Neural progenitor cell (in vitro differentiated cells): Measurements from ENCODE around the gene PRG2. TPM values are rescaled to one million over a fixed set of nuclear protein-coding genes. Genes with fewer than 3 reads are reported as not detected.

Experiments
- DNase-seq: peaks from one replicate; pipeline ENCODE4 v3.0.0-alpha.2; 2016; ENCODE audit warnings: low spot score
- H2AFZ ChIP-seq: fragments of 200-600 bp; sonication (generic); replicated peaks from 2 replicates; pipeline ENCODE4 v1.6.1; 2016; ENCODE audit warnings: antibody characterized with exemption
- H3F3A ChIP-seq: fragments of 200-600 bp; sonication (generic); 2 replicates; pipeline ENCODE4 v1.6.1; 2016; ENCODE audit warnings: antibody characterized with exemption, low read depth
- H3K27ac ChIP-seq: fragments of 200-600 bp; sonication (generic); 2 replicates; pipeline ENCODE4 v1.5.1; 2016; ENCODE audit warnings: mild to moderate bottlenecking
- H3K27me3 ChIP-seq: fragments of 200-600 bp; sonication (generic); 2 replicates; pipeline ENCODE4 v1.6.1; 2016; ENCODE audit warnings: mild to moderate bottlenecking, moderate library complexity
- H3K36me3 ChIP-seq: fragments of 200-600 bp; sonication (generic); 2 replicates; pipeline ENCODE4 v1.5.1; 2016
- H3K4me1 ChIP-seq: fragments of 200-600 bp; sonication (generic); 2 replicates; pipeline ENCODE4 v1.6.1; 2016; ENCODE audit warnings: mixed run types
- H3K4me2 ChIP-seq: fragments of 200-600 bp; sonication (generic); 2 replicates; pipeline ENCODE4 v1.6.1; 2016
- H3K4me3 ChIP-seq: fragments of 200-600 bp; sonication (generic); 2 replicates; pipeline ENCODE4 v1.5.1; 2016
- H3K79me2 ChIP-seq: fragments of 200-600 bp; sonication (generic); 2 replicates; pipeline ENCODE4 v1.6.1; 2016; ENCODE audit warnings: low read depth
- H3K9ac ChIP-seq: fragments of 200-600 bp; sonication (generic); 2 replicates; pipeline ENCODE4 v1.6.1; 2016
- H3K9me3 ChIP-seq: fragments of 200-600 bp; sonication (generic); 2 replicates; pipeline ENCODE4 v1.5.1; 2016; ENCODE audit warnings: low read depth
- H4K20me1 ChIP-seq: fragments of 200-600 bp; sonication (generic); 2 replicates; pipeline ENCODE4 v1.6.1; 2016; ENCODE audit warnings: low read depth
- H3K27ac Mint-ChIP-seq: 3 replicates; pipeline ENCODE4 v1.8.0; 2021; ENCODE audit warnings: mixed read lengths
- H3K27me3 Mint-ChIP-seq: 2 replicates; pipeline ENCODE4 v1.8.0; 2022; ENCODE audit warnings: low read depth, mild to moderate bottlenecking, inconsistent platforms, moderate library complexity, mixed read lengths; ENCODE audit not compliant: insufficient read depth
- H3K36me3 Mint-ChIP-seq: 3 replicates; pipeline ENCODE4 v1.8.0; 2021; ENCODE audit warnings: mixed read lengths
- H3K4me1 Mint-ChIP-seq: 3 replicates; pipeline ENCODE4 v1.8.0; 2021; ENCODE audit warnings: mixed read lengths
- H3K4me3 Mint-ChIP-seq: 3 replicates; pipeline ENCODE4 v1.8.0; 2021; ENCODE audit warnings: mild to moderate bottlenecking, moderate library complexity, mixed read lengths
- H3K9me3 Mint-ChIP-seq: 3 replicates; pipeline ENCODE4 v1.8.0; 2020; ENCODE audit warnings: mixed read lengths
- EZH2 ChIP-seq: fragments of 200-600 bp; sonication (generic); IDR thresholded peaks from 2 replicates; pipeline ENCODE4 v1.6.1; 2017; ENCODE audit warnings: antibody characterized with exemption, mild to moderate bottlenecking, moderate library complexity
- EZH2phosphoT487 ChIP-seq: fragments of 200-600 bp; sonication (generic); IDR thresholded peaks from 2 replicates; pipeline ENCODE4 v1.6.1; 2017; ENCODE audit warnings: antibody characterized with exemption
- total RNA-seq: library from RNA; depleted of rRNA; stranded (reverse); fragments of >200 nt; gene quantifications from 2 replicates; pipeline ENCODE4 v1.2.3, GENCODE V29; 2015; ENCODE audit warnings: low replicate concordance
- TF ChIP-seq, protein P1 (sequence below): fragments of 200-600 bp; sonication (generic); IDR thresholded peaks from 2 replicates; pipeline ENCODE4 v1.5.1; 2017; ENCODE audit warnings: antibody characterized with exemption, mild to moderate bottlenecking

The PRG2 gene
- total RNA-seq, 1 donor from 2014 or later: not detected

DNA sequence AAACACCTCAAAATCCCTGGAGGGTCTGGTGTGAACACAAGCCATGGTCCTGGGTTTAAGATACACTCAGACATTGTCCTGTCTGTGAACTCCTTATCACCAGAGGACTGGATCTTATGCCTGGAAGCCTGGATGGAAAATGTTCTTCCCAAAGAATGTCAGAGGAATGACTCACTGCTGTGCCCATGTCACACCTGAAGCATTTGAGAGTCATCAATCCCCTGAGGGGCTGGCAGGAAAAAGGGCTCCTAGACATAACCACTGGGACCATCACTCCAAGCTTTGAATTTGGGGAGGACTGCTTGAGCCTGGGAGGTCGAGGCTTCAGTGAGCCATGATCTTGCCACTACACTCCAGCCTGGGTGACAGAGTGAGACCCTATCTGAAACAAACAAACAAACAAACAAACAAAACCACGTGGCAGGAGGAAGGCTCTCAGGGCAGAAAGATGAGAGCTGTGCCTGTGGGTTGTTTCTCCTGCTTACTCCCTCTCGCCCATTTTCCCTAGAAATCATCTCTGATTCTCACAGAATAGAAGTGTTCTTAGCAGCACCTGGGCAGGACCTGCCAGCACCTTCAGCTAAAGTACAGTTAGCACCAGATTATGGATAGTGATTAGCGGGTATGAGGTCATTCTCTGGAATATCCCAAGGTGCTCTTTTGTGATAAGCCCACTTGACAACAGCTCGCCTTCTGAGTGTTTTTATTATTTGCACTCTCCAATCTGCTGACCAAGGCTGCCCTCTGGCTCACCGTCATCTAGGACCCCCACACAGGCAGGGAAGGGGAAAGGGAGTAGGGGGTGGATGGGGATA lies 11.9 kb upstream of the PRG2 start:
- no peaks in the 10 kb centered on the region for H3K27me3 ChIP-seq
- no peaks in the 10 kb centered on the region for H3K79me2 ChIP-seq
- no peak overlapping the region for H3K27ac ChIP-seq
- H3K27me3 Mint-ChIP-seq: peaks cover 10% of the 10 kb centered on the region
- H3K9me3 ChIP-seq: no peaks in the 10 kb centered on the region
- no peak overlapping the region for H2AFZ ChIP-seq
- DNase-seq: no peak
- H3K36me3 Mint-ChIP-seq: no peaks in the 10 kb centered on the region
- no peaks in the 10 kb centered on the region for H3K36me3 ChIP-seq
- no peak overlapping the region for H3K4me3 ChIP-seq
- no peak for TF ChIP-seq EZH2phosphoT487
- H3K4me1 Mint-ChIP-seq: no peaks in the 10 kb centered on the region
- H3K27ac Mint-ChIP-seq: no peak overlapping the region
- H3K4me1 ChIP-seq: no peaks in the 10 kb centered on the region
- H3K9ac ChIP-seq: no peak overlapping the region
- H4K20me1 ChIP-seq: no peaks in the 10 kb centered on the region
- no peaks in the 10 kb centered on the region for H3F3A ChIP-seq
- no peak overlapping the region for H3K4me3 Mint-ChIP-seq
- H3K4me2 ChIP-seq: no peak overlapping the region
- no peaks in the 10 kb centered on the region for H3K9me3 Mint-ChIP-seq

DNA sequence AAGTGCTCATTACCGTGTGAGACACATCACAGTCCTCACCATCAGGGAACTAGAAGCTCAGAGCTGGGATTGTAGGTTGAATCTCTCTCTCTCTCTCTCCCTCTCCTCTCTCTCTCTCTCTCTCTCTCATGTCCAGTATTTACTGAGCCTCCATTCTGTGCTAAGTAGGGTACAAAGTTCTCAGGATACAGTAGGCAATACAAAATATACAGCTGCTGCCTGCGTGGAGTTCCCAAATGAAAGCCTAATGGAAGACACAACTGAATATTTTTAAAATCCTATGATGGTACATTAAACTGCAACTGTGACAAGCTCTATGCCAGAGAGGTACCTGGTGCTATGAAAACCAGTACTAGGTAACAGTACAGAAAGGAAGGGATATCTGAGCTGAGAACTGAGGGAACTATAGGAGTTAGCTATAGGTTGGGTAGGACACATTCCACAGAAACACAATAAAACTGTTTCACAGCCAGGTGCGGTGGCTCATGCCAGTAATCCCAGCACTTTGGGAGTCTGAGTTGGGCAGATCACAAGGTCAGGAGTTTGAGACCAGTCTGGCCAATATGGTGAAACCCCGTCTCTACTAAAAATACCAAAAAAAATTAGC lies 9.6 kb upstream of the PRG2 start:
- TF ChIP-seq EZH2phosphoT487 (no peak), EZH2 (no peak)
- TF ChIP-seq, protein P1, sequence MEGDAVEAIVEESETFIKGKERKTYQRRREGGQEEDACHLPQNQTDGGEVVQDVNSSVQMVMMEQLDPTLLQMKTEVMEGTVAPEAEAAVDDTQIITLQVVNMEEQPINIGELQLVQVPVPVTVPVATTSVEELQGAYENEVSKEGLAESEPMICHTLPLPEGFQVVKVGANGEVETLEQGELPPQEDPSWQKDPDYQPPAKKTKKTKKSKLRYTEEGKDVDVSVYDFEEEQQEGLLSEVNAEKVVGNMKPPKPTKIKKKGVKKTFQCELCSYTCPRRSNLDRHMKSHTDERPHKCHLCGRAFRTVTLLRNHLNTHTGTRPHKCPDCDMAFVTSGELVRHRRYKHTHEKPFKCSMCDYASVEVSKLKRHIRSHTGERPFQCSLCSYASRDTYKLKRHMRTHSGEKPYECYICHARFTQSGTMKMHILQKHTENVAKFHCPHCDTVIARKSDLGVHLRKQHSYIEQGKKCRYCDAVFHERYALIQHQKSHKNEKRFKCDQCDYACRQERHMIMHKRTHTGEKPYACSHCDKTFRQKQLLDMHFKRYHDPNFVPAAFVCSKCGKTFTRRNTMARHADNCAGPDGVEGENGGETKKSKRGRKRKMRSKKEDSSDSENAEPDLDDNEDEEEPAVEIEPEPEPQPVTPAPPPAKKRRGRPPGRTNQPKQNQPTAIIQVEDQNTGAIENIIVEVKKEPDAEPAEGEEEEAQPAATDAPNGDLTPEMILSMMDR: no peak
- Histone ChIP-seq H3K36me3 (no peaks in the 10 kb centered on the region), H3K9me3 (no peaks in the 10 kb centered on the region), H3F3A (no peaks in the 10 kb centered on the region), H3K27ac (no peak overlapping the region), H3K79me2 (no peaks in the 10 kb centered on the region), H3K4me3 (no peak overlapping the region), H3K9ac (no peak overlapping the region), H3K4me2 (no peak overlapping the region), H4K20me1 (no peaks in the 10 kb centered on the region), H3K4me1 (no peaks in the 10 kb centered on the region), H2AFZ (no peak overlapping the region), H3K27me3 (no peaks in the 10 kb centered on the region)
- no peaks in the 10 kb centered on the region for H3K9me3 Mint-ChIP-seq
- DNase-seq: no peak
- H3K36me3 Mint-ChIP-seq: no peaks in the 10 kb centered on the region
- H3K4me1 Mint-ChIP-seq: no peaks in the 10 kb centered on the region
- peaks cover 6% of the 10 kb centered on the region for H3K27me3 Mint-ChIP-seq
- no peak overlapping the region for H3K4me3 Mint-ChIP-seq
- no peak overlapping the region for H3K27ac Mint-ChIP-seq

DNA sequence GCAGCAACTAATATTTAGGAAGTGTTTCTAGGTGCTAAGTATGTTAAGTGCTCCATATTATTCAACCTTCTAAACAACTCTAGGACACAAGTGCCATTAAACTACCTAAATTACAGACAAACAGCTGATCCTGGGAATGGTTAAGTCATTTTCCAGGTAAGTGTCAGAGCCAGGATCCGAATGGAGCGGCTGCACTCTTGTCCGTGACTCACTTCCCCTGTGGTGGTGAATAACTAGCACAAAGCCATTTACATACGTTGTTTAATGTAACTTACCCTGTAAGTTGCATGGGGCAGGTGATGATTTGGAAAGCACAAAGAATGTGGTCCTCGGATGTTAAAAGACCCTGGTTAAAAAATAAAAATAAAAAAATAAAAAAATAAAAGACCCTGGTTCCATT lies 8.8 kb upstream of the PRG2 start:
- H3K4me3 Mint-ChIP-seq: no peak overlapping the region
- no peak overlapping the region for H3K27ac Mint-ChIP-seq
- H3K79me2 ChIP-seq: no peaks in the 10 kb centered on the region

More for the DNA sequence above, 8.8 kb upstream of the PRG2 start:
- no peak for DNase-seq
- Histone ChIP-seq H3K36me3 (no peaks in the 10 kb centered on the region), H3F3A (no peaks in the 10 kb centered on the region), H3K9ac (no peak overlapping the region), H3K9me3 (no peaks in the 10 kb centered on the region), H4K20me1 (no peaks in the 10 kb centered on the region), H3K4me3 (no peak overlapping the region), H3K27ac (no peak overlapping the region), H3K4me1 (no peaks in the 10 kb centered on the region), H3K27me3 (no peaks in the 10 kb centered on the region), H2AFZ (no peak overlapping the region), H3K4me2 (no peak overlapping the region)
- no peaks in the 10 kb centered on the region for H3K9me3 Mint-ChIP-seq
- no peak for TF ChIP-seq EZH2phosphoT487
- no peak for TF ChIP-seq EZH2
- TF ChIP-seq, protein P1: no peak
- no peaks in the 10 kb centered on the region for H3K36me3 Mint-ChIP-seq
- H3K4me1 Mint-ChIP-seq: no peaks in the 10 kb centered on the region
- H3K27me3 Mint-ChIP-seq: peaks cover 4% of the 10 kb centered on the region
